HepG2 (cell line): Measurements from ENCODE around the gene POU1F1. TPM values are rescaled to one million over a fixed set of nuclear protein-coding genes. Genes with fewer than 3 reads are reported as not detected.

ENCODE experiments used
- ARNT ChIP-seq: fragments of 450-650 bp; IDR thresholded peaks from 2 replicates; pipeline ENCODE4 v1.6.1; 2017
- ARNTL ChIP-seq: sonication (generic); formaldehyde crosslinking; IDR thresholded peaks from 2 replicates; pipeline ENCODE4 v1.4.0; 2020; ENCODE audit warnings: mild to moderate bottlenecking, missing genetic modification reagents
- HNF4A ChIP-seq: sonication (generic); formaldehyde crosslinking; IDR thresholded peaks from 2 replicates; pipeline ENCODE4 v1.4.0; 2020; ENCODE audit warnings: missing genetic modification reagents
- LBX2 ChIP-seq: sonication (generic); formaldehyde crosslinking; IDR thresholded peaks from 2 replicates; pipeline ENCODE4 v1.5.0; 2020; ENCODE audit warnings: missing genetic modification reagents, mild to moderate bottlenecking, borderline replicate concordance
- SOX6 ChIP-seq, 2 experiments: fragments of 450-650 bp in 1 of 2; sonication (generic) in 1 of 2; formaldehyde crosslinking in 1 of 2; IDR thresholded peaks; 2 replicates each; pipeline versions ENCODE4 v1.4.0 to v1.6.1; 2017 to 2020; ENCODE audit warnings: antibody characterized with exemption in 1 of 2, mild to moderate bottlenecking in 1 of 2, missing genetic modification reagents in 1 of 2
- TEAD3 ChIP-seq: optimal IDR thresholded peaks from 2 replicates; pipeline ENCODE3; 2016; ENCODE audit warnings: borderline replicate concordance
- ZNF569 ChIP-seq: sonication (generic); formaldehyde crosslinking; IDR thresholded peaks from 2 replicates; pipeline ENCODE4 v1.5.0; 2020; ENCODE audit warnings: mild to moderate bottlenecking, missing genetic modification reagents, moderate library complexity, borderline replicate concordance
- ZNF790 ChIP-seq: sonication (generic); formaldehyde crosslinking; IDR thresholded peaks from 2 replicates; pipeline ENCODE4 v1.8.0; 2022; ENCODE audit warnings: missing genetic modification reagents, mild to moderate bottlenecking, borderline replicate concordance
- polyA plus RNA-seq, 8 experiments: library from polyadenylated mRNA; depleted of rRNA in 3 of 8; stranded (reverse) in 7 of 8; unstranded in 1 of 8; fragments of >200 nt; fragmentation: Illumina TruSeq in 4 of 8; extraction: Trizol in 4 of 8; gene quantifications; 2 replicates each; pipeline versions ENCODE4 v1.2.1 to v1.2.3, GENCODE V29; 2011 to 2016; ENCODE audit warnings: low read depth in 4 of 8, missing spikeins in 1 of 8, mixed read lengths in 1 of 8; ENCODE audit not compliant: insufficient read depth in 1 of 8
- total RNA-seq, 5 experiments: library from RNA; depleted of rRNA; stranded (reverse); fragments of >200 nt; fragmentation: Illumina TruSeq; extraction: Trizol; gene quantifications; 2 replicates each; pipeline ENCODE4 v1.2.3, GENCODE V29; 2016; ENCODE audit warnings: low read depth in 1 of 5
- TF ChIP-seq, protein P1 (sequence below): IDR thresholded peaks from 2 replicates; pipeline ENCODE4 v1.6.1; 2016; ENCODE audit warnings: control low read depth
- TF ChIP-seq, protein P2 (sequence below): sonication (generic); formaldehyde crosslinking; IDR thresholded peaks from 2 replicates; pipeline ENCODE4 v1.5.1; 2020; ENCODE audit warnings: missing genetic modification reagents, mild to moderate bottlenecking, borderline replicate concordance
- TF ChIP-seq, protein P3 (sequence below): sonication (generic); formaldehyde crosslinking; IDR thresholded peaks from 2 replicates; pipeline ENCODE4 v1.4.0; 2020; ENCODE audit warnings: missing genetic modification reagents, mild to moderate bottlenecking, borderline replicate concordance

POU1F1 gene
- total and polyA plus RNA-seq, 2 of the 13 experiments (the other 11 are each of a cell fraction or from before 2014, with no cell fraction given), result not detected

DNA sequence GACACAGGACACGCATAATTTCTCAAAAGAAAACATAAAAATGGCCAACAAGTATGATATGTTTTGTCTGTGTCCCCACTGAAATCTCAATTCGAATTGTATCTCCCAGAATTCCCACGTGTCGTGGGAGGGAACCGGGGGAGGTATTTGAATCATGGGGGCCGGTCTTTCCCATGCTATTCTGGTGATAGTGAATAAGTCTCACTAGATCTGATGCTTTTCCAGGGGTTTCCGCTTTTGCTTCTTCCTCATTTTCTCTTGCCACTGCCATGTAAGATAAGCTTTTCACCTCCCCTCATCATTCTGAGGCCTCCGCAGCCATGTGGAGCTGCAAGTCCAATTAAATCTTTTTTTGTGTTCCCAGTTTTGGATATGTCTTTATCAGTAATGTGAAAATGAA, 12.1 kb upstream of the POU1F1 start (continued):
- TF ChIP-seq, protein P1, sequence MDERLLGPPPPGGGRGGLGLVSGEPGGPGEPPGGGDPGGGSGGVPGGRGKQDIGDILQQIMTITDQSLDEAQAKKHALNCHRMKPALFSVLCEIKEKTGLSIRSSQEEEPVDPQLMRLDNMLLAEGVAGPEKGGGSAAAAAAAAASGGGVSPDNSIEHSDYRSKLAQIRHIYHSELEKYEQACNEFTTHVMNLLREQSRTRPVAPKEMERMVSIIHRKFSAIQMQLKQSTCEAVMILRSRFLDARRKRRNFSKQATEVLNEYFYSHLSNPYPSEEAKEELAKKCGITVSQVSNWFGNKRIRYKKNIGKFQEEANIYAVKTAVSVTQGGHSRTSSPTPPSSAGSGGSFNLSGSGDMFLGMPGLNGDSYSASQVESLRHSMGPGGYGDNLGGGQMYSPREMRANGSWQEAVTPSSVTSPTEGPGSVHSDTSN, result no peak
- TF ChIP-seq LBX2 (CRISPR knock-in tag) (no peak), HNF4A (CRISPR knock-in tag) (no peak), ARNT (no peak), ZNF569 (CRISPR knock-in tag) (no peak), TEAD3 (no peak), SOX6 (IDR thresholded peaks at IDR 0.05) (no peak), SOX6 (CRISPR knock-in tag; IDR thresholded peaks at IDR 0.05) (no peak), ARNTL (CRISPR knock-in tag) (no peak), ZNF790 (no peak)
- TF ChIP-seq, protein P2, sequence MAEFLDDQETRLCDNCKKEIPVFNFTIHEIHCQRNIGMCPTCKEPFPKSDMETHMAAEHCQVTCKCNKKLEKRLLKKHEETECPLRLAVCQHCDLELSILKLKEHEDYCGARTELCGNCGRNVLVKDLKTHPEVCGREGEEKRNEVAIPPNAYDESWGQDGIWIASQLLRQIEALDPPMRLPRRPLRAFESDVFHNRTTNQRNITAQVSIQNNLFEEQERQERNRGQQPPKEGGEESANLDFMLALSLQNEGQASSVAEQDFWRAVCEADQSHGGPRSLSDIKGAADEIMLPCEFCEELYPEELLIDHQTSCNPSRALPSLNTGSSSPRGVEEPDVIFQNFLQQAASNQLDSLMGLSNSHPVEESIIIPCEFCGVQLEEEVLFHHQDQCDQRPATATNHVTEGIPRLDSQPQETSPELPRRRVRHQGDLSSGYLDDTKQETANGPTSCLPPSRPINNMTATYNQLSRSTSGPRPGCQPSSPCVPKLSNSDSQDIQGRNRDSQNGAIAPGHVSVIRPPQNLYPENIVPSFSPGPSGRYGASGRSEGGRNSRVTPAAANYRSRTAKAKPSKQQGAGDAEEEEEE, result no peak
- TF ChIP-seq, protein P3, sequence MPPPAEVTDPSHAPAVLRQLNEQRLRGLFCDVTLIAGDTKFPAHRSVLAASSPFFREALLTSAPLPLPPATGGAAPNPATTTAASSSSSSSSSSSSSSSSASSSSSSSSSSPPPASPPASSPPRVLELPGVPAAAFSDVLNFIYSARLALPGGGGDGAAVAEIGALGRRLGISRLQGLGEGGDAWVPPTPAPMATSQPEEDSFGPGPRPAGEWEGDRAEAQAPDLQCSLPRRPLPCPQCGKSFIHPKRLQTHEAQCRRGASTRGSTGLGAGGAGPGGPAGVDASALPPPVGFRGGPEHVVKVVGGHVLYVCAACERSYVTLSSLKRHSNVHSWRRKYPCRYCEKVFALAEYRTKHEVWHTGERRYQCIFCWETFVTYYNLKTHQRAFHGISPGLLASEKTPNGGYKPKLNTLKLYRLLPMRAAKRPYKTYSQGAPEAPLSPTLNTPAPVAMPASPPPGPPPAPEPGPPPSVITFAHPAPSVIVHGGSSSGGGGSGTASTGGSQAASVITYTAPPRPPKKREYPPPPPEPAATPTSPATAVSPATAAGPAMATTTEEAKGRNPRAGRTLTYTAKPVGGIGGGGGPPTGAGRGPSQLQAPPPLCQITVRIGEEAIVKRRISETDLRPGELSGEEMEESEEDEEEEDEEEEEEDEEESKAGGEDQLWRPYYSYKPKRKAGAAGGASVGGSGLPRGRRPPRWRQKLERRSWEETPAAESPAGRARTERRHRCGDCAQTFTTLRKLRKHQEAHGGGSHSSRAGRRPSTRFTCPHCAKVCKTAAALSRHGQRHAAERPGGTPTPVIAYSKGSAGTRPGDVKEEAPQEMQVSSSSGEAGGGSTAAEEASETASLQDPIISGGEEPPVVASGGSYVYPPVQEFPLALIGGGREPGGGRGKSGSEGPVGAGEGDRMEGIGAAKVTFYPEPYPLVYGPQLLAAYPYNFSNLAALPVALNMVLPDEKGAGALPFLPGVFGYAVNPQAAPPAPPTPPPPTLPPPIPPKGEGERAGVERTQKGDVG, result no peak
